ENCODE results near the gene MS4A10. TPM values are rescaled to one million over a fixed set of nuclear protein-coding genes. Genes with fewer than 3 reads are reported as not detected.

MS4A10 gene
- total RNA-seq, 2 donors from 2014 or later, result not detected

- Mint-ChIP-seq H3K4me1 (ENCODE audit: low read depth in 2 of 2) (peaks cover 22 to 25% of the 10 kb centered on the region in 2 donors), H3K9me3 (no peaks in the 10 kb centered on the region), H3K4me3 (no peak overlapping the region), H3K36me3 (peaks cover 4% of the 10 kb centered on the region), H3K27ac (no peak overlapping the region), H3K27me3 (no peaks in the 10 kb centered on the region)
- ATAC-seq, result no peak
- DNase-seq (ENCODE audit: low spot score), result no peak
Observed at GRCh38 chr11:60847896-60848295, 62.8 kb downstream of the MS4A10 start.

GRCh38 chr11:60848714-60849151 lies 63.6 kb downstream of the MS4A10 start:
- Mint-ChIP-seq H3K4me3 (no peak overlapping the region), H3K27ac (no peak overlapping the region), H3K36me3 (peaks cover 4% of the 10 kb centered on the region), H3K9me3 (no peaks in the 10 kb centered on the region), H3K4me1 (ENCODE audit: low read depth in 2 of 2) (peaks cover 15 to 18% of the 10 kb centered on the region in 2 donors), H3K27me3 (no peaks in the 10 kb centered on the region)
- ATAC-seq (peak in 1 of 2 donors; percentile 70), DNase-seq (ENCODE audit: low spot score) (no peak)

GRCh38 chr11:60849641-60850520 lies 64.7 kb downstream of the MS4A10 start:
- Mint-ChIP-seq H3K9me3 (no peaks in the 10 kb centered on the region), H3K4me3 (no peak overlapping the region), H3K36me3 (no peaks in the 10 kb centered on the region), H3K4me1 (ENCODE audit: low read depth in 2 of 2) (peaks cover 5 to 7% of the 10 kb centered on the region in 2 donors), H3K27ac (no peak overlapping the region), H3K27me3 (no peaks in the 10 kb centered on the region)
- DNase-seq (ENCODE audit: low spot score), result no peak
- no peak for ATAC-seq

Other genes with a start within 250 kb of the MS4A10 start
- gene MS4A8, start 85.7 kb upstream of the MS4A10 start, total RNA-seq, result not detected
- not detected for gene MS4A18, start 60.6 kb upstream of the MS4A10 start, total RNA-seq
- not detected for gene MS4A15, start 28.5 kb upstream of the MS4A10 start, total RNA-seq
- 10 to 100 TPM; 45.0 to 78.7 TPM for gene CCDC86, start 56.8 kb downstream of the MS4A10 start, total RNA-seq
- gene PTGDR2, start 70.6 kb downstream of the MS4A10 start, total RNA-seq, result under 1 TPM; 0.12 to 0.86 TPM
- gene ZP1, start 82.2 kb downstream of the MS4A10 start, total RNA-seq, result not detected
- 100 to 1,000 TPM; 110 to 182 TPM for gene PRPF19, start 121.3 kb downstream of the MS4A10 start, total RNA-seq
- 100 to 1,000 TPM in 1 of 2 donors, 10 to 100 TPM in 1; 81.8 to 105 TPM for gene TMEM109, start 128.8 kb downstream of the MS4A10 start, total RNA-seq
- gene TMEM132A, start 139.1 kb downstream of the MS4A10 start, total RNA-seq, result under 1 TPM in 1 of 2 donors, not detected in 1; 0.10 TPM
- gene SLC15A3, start 166.8 kb downstream of the MS4A10 start, total RNA-seq, result 1 to 10 TPM; 1.2 to 5.0 TPM
- 10 to 100 TPM in 1 of 2 donors, 1 to 10 TPM in 1; 5.9 to 44.0 TPM for gene CD6, start 186.3 kb downstream of the MS4A10 start, total RNA-seq

Measured in natural killer cell treated with Interleukin-12 subunit alpha and Interleukin-12 subunit beta and Interleukin-15 and Interleukin-18, amount 100 ng/mL, for 72 hours (primary cell).